Activated naive CD8-positive, alpha-beta T cell treated with anti-CD3 and anti-CD28 coated beads for 36 hours (primary cell): ENCODE results near the gene KLF11. TPM values are rescaled to one million over a fixed set of nuclear protein-coding genes. Genes with fewer than 3 reads are reported as not detected.
"Not testable (repeated sequence)": the region's sequence is repeated elsewhere in the genome, so short reads cannot be mapped to it uniquely, and the experiment has no call there.

Source experiments
- DNase-seq: peaks from one replicate; pipeline ENCODE4 v3.0.0; 2021
- H3K27ac Mint-ChIP-seq: one replicate; pipeline ENCODE4 v1.8.0; 2022; ENCODE audit warnings: mild to moderate bottlenecking, moderate library complexity, mixed read lengths
- H3K27me3 Mint-ChIP-seq: one replicate; pipeline ENCODE4 v1.8.0; 2022; ENCODE audit warnings: mild to moderate bottlenecking, mixed read lengths
- H3K36me3 Mint-ChIP-seq: one replicate; pipeline ENCODE4 v1.8.0; 2021; ENCODE audit warnings: mild to moderate bottlenecking, mixed read lengths
- H3K4me1 Mint-ChIP-seq: one replicate; pipeline ENCODE4 v1.8.0; 2021; ENCODE audit warnings: mixed read lengths
- H3K4me3 Mint-ChIP-seq: one replicate; pipeline ENCODE4 v1.8.0; 2022; ENCODE audit warnings: mild to moderate bottlenecking, moderate library complexity, mixed read lengths
- H3K9me3 Mint-ChIP-seq: one replicate; pipeline ENCODE4 v1.8.0; 2022; ENCODE audit warnings: mixed read lengths
- total RNA-seq, 2 experiments: library from RNA; stranded (reverse); gene quantifications; one replicate each; pipeline ENCODE4 v1.2.3, GENCODE V29; 2021

The KLF11 gene
- total RNA-seq, 2 experiments from 2014 or later, result 3.7 to 3.9 TPM

DNA sequence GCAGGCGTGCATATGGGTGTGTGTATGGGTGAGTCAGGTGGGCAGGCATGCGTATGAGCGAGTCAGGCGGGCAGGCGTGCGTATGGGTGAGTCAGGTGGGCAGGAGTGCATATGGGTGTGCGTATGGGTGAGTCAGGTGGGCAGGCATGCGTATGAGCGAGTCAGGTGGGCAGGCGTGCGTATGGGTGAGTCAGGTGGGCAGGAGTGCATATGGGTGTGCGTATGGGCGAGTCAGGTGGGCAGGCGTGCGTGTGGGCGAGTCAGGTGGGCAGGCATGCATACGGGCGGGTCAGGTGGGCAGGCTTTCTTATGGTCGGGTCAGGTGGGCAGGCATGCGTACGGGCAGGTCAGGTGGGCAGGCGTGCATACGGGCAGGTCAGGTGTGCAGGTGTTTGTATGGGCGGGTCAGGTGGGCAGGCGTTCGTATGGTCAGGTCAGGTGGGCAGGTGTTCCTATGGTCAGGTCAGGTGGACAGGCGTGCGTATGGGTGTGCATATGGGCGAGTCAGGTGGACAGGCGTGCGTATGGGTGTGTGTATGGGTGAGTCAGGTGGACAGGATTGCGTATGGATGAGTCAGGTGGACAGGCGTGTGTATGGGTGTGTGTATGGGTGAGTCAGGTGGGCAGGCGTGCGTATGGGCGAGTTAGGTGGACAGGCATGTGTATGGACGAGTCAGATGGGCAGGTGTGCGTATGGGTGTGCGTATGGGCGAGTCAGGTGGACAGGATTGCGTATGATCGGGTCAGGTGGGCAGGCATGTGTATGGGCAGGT, 28.7 kb upstream of the KLF11 start:
- Mint-ChIP-seq H3K27ac (no peak overlapping the region), H3K4me1 (no peaks in the 10 kb centered on the region), H3K27me3 (no peaks in the 10 kb centered on the region), H3K4me3 (no peak overlapping the region), H3K9me3 (peaks cover 7% of the 10 kb centered on the region), H3K36me3 (no peaks in the 10 kb centered on the region)
- no peak for DNase-seq

DNA sequence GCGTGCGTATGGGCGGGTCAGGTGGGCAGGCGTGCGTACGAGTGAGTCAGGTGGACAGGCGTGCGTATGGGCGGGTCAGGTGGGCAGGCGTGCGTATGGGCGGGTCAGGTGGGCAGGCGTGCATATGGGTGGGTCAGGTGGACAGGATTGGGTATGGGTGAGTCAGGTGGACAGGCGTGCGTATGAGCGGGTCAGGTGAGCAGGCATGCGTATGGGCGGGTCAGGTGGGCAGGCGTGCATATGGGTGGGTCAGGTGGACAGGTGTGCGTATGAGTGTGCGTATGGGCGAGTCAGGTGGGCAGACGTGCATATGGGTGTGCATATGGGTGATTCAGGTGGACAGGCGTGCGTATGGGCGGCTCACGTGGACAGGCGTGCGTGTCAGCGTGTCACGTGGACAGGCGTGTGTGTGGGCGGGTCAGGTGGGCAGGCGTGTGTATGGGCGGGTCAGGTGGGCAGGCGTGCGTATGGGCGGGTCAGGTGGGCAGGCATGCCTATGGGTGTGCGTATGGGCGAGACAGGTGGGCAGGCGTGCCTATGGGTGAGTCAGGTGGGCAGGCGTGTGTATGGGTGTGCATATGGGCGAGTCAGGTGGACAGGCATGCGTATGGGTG, 27.9 kb upstream of the KLF11 start:
- not testable (repeated sequence) for H3K4me3 Mint-ChIP-seq, H3K27ac Mint-ChIP-seq, H3K4me1 Mint-ChIP-seq, H3K27me3 Mint-ChIP-seq, H3K36me3 Mint-ChIP-seq, DNase-seq, H3K9me3 Mint-ChIP-seq

DNA sequence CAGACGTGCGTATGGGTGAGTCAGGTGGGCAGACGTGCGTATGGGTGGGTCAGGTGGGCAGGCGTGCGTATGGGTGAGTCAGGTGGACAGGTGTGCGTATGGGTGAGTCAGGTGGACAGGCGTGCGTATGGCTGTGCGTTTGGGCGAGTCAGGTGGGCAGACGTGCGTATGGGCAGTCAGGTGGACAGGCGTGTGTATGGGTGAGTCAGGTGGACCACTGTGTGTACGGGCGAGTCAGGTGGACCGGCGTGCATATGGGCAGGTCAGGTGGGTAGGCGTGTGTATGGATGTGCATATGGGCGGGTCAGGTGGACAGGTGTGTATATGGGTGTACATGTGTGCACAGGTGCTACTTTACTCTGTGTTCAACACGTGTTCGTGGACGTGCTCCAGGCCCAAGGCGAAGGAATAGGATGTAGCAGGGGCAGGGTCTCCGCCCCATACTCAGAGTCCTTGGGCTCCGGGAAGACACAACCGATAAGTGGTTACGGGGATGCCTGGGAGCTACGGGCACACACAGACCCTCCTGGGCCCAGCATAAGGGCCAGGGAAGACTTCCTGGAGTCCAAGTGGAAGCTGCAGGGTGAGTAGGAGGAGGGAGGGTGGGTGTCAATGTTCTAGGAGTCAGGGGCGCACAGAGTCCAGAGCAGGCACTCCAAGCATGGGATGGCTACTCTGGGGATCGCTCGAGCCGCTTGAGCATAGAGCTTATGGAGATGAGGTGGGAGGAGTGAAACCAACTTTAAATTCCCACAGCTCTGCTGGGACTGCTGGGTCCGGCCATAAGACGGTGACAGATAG, 27.1 kb upstream of the KLF11 start:
- DNase-seq, result no peak
- H3K4me1 Mint-ChIP-seq, result no peaks in the 10 kb centered on the region
- H3K27ac Mint-ChIP-seq, result no peak overlapping the region
- H3K9me3 Mint-ChIP-seq, result peaks cover 7% of the 10 kb centered on the region
- H3K27me3 Mint-ChIP-seq, result no peaks in the 10 kb centered on the region
- no peaks in the 10 kb centered on the region for H3K36me3 Mint-ChIP-seq
- H3K4me3 Mint-ChIP-seq, result no peak overlapping the region

DNA sequence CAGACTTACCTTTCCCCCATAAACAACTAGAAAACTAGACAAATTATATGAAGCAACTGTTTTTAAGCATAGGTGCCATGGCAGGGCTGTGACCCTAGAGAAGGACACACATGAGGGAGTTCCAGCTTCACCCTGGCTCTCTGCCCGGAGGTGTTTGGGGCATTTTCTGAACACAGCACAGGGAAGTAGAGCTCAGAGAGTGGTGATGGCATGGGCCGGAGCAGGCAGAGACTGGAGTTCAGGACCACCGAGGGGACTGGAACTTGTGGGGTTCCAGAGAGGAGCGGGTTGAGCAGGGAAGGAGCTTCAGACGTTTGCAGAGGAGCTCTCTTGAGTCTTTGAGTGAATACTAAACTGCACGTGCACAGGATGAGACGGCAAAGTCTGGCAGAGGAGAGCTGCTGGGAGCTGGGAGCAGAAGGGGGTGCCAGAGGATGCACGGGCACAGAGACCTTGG, 26.5 kb upstream of the KLF11 start:
- Mint-ChIP-seq H3K27me3 (no peaks in the 10 kb centered on the region), H3K27ac (no peak overlapping the region)

DNA sequence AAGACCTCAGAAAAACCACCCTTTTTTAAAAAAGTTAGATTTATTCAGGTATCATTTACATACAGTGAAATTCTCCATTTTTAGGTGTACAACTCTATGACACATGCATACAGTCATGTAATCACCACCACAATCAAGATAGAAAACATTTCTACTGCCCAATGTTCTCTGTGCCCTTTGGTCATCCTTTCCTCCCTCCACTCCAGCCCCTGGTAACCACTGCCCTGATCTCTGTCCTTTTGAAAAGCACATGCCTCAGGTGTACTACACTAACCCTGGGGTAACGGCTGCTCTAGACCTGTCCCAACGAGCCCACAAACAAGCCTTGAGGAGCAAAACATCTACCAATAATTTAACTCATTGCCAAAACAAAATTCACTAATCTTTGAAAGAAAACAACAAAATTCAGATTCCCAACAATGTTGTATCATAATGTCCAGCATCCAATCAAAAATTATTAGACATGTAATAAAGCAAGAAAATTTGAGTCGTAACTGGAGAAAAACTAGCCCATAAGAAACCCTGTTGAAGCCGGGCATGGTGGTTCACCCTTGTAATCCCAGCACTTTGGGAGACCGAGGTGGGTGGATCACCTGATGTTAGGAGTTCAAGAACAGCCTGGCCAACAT, 25.9 kb upstream of the KLF11 start:
- no peak overlapping the region for H3K27ac Mint-ChIP-seq
- H3K9me3 Mint-ChIP-seq, result peaks cover 7% of the 10 kb centered on the region
- no peak for DNase-seq
- H3K4me1 Mint-ChIP-seq, result no peaks in the 10 kb centered on the region
- H3K4me3 Mint-ChIP-seq, result no peak overlapping the region
- no peaks in the 10 kb centered on the region for H3K36me3 Mint-ChIP-seq
- no peaks in the 10 kb centered on the region for H3K27me3 Mint-ChIP-seq

More for the DNA sequence above, 26.5 kb upstream of the KLF11 start:
- no peak for DNase-seq
- Mint-ChIP-seq H3K36me3 (no peaks in the 10 kb centered on the region), H3K4me1 (no peaks in the 10 kb centered on the region), H3K4me3 (no peak overlapping the region), H3K9me3 (peaks cover 7% of the 10 kb centered on the region)

DNA sequence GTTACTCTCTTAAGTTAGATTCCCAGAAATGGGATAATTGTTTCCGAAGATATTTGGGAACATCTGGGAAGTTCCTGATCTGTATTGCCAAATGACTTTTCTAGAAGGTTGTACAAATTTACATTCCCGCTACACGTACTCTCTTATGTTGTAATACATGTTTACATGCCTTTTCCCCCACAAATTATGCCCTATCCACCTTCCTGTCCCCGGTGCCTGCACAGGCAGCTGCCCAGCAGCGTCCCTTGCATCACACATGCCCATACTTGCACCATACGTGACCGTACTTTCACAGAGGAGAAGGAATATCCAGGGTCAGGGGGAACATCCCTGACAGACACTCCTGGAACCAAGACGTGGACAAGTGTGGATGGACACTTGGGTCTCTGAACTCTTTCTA, 24.2 kb upstream of the KLF11 start:
- H3K9me3 Mint-ChIP-seq, result peaks cover 7% of the 10 kb centered on the region
- no peak overlapping the region for H3K4me3 Mint-ChIP-seq
- no peak overlapping the region for H3K27ac Mint-ChIP-seq
- DNase-seq, result no peak
- H3K36me3 Mint-ChIP-seq, result no peaks in the 10 kb centered on the region
- H3K4me1 Mint-ChIP-seq, result no peaks in the 10 kb centered on the region
- H3K27me3 Mint-ChIP-seq, result no peaks in the 10 kb centered on the region

DNA sequence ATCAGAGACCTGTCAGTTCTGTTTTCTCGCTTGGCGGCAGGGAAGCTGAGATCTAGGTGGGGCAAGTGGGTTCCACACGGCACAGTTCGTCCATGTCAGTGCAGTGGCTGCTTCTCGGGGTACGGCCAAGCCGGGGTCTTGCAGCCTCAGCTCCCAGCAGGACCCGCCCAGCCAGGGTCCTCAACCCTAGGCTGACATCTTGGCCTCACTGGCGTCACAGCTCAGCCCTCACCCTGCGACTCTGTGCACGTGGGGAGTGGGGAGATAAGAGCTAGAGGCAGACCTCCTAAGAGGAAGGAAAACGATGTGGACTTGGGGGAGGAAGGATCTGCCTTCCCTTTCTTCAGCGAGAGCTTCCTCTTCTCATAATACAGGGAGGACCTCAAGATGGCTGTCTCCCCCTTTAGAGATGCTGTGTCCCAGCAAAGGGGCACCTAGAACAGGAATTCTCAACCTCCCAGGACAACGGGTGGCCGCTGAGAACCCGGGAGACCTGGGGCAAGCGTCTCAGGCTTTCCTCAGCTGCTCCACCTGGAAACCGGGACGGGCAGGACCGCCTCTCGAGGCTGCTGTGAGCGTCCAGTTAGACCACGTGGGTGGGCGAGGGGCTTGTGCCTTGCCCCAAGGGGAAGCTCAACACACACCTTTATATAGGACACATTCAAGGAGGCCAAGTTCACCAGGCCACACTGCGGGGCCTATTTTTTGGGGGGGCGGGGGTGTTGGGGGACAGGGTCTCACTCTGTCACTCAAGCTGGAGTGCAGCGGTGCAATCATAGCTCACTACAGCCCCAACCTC, 23.5 kb upstream of the KLF11 start:
- Mint-ChIP-seq H3K4me1 (no peaks in the 10 kb centered on the region), H3K4me3 (no peak overlapping the region), H3K36me3 (no peaks in the 10 kb centered on the region), H3K27ac (no peak overlapping the region), H3K27me3 (no peaks in the 10 kb centered on the region), H3K9me3 (peaks cover 7% of the 10 kb centered on the region)
- DNase-seq, result no peak

DNA sequence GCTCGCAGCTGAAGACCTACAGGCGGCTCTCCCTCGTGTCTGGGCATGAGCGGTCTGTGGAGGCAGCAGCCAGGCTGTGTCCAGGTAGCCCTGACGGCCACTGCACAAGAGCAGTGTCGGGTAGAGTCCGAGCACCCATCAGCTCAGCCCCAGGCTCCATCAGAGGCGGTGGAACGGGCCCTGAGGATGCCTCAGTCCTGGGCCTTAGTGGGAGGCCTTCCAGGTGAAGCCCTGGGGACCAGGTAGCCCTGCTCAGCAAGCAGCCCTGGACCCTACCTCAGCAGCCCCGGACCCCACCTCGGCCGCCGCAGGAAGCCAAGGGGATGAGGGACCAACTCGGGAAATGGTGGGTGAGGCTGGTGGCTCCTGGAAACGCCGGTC, 21.3 kb upstream of the KLF11 start:
- Mint-ChIP-seq H3K27ac (no peak overlapping the region), H3K9me3 (peaks cover 3% of the 10 kb centered on the region), H3K4me3 (no peak overlapping the region), H3K4me1 (no peaks in the 10 kb centered on the region), H3K27me3 (no peaks in the 10 kb centered on the region), H3K36me3 (no peaks in the 10 kb centered on the region)
- no peak for DNase-seq

DNA sequence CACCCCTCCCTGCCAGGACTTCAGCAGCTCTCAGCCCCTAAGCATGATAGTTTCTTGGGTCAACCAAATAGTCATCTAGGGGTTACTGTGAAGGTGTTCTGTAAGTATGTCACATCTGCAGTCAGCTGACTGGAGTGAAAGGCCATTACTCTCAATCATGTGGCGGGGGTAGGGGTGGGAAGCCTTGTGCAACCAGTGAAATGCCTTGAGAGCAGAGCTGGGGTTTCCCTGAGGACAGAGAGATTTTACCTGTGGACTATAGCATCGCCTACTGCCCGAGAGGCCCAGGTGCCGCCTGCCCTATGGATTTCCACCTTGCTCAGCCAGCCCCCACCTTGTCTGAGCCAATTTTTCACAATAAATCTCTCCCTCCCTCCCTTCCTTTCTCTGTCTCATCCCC, 20.9 kb upstream of the KLF11 start:
- H3K27me3 Mint-ChIP-seq, result no peaks in the 10 kb centered on the region
- H3K9me3 Mint-ChIP-seq, result peaks cover under 1% of the 10 kb centered on the region
- no peaks in the 10 kb centered on the region for H3K36me3 Mint-ChIP-seq
- no peak overlapping the region for H3K4me3 Mint-ChIP-seq
- no peak overlapping the region for H3K27ac Mint-ChIP-seq
- DNase-seq, result no peak
- no peaks in the 10 kb centered on the region for H3K4me1 Mint-ChIP-seq

DNA sequence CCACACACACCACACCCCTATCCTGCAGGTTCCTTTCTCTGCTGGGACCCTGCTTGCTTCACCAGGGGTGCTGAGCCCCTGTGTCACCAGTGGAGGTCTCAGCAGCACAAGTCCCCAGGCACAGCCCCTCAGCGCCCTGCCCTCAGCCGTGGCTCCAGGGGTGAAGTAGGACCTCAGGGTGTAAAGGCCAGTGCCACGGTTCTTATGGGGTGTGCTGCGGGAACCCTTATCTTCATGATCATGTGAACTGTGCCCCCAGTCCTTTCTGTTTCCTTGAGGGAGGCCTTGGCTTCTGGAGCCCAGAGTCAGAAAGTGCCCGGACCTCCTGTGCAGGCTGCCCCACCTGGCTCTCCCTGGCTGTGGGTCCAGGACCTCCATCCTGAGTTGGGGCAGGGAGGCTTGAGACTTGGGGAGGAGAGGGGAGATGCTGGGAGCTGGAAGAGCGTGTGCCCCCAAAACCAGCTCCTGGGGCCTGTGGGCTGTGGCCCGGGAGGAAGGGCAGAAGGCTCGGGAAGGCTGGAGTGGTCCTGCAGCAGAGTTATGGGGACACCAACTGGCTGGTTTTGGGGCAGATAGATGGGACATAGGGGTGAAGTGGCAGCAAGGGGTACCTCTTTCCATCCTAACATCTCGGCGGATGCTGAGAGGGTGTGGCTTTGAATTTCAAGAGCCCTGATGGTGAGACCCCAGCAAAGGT, 20.2 kb upstream of the KLF11 start:
- Mint-ChIP-seq H3K27ac (no peak overlapping the region), H3K36me3 (no peaks in the 10 kb centered on the region), H3K27me3 (no peaks in the 10 kb centered on the region), H3K9me3 (no peaks in the 10 kb centered on the region), H3K4me3 (no peak overlapping the region), H3K4me1 (no peaks in the 10 kb centered on the region)
- no peak for DNase-seq

DNA sequence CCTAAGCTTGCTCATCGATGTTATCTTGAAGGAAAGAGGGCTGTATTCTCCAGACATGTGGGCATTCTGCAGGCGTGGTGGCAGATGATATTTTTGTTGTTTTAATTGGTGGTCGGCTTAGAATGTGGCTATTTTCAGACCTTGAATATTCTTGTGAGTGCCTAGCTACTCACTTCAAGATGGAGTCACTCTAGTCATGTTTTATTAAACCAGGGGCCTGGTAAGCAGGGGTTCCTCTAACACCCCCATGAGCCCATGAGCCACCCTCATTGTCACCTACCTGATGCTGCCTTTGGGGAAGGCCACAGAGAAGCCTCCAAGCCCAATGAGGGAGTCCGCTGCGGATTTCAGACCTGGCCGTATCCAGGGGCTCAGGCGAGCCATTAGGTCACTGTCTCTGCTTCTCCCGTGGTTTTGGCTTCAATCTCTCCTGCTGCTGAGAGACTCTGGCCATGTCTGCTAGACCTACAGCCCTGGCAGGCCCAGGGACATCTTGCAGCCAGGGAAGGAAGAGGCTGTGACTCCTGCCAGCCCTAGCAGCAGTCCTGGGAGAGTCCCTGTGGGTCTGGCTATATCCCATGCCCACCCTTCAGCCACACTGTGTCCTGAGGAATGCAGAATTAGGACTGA, 16.3 kb upstream of the KLF11 start:
- H3K36me3 Mint-ChIP-seq, result no peaks in the 10 kb centered on the region
- no peaks in the 10 kb centered on the region for H3K27me3 Mint-ChIP-seq
- H3K9me3 Mint-ChIP-seq, result no peaks in the 10 kb centered on the region
- H3K4me3 Mint-ChIP-seq, result no peak overlapping the region
- H3K4me1 Mint-ChIP-seq, result peaks cover 15% of the 10 kb centered on the region
- DNase-seq, result no peak
- H3K27ac Mint-ChIP-seq, result no peak overlapping the region

DNA sequence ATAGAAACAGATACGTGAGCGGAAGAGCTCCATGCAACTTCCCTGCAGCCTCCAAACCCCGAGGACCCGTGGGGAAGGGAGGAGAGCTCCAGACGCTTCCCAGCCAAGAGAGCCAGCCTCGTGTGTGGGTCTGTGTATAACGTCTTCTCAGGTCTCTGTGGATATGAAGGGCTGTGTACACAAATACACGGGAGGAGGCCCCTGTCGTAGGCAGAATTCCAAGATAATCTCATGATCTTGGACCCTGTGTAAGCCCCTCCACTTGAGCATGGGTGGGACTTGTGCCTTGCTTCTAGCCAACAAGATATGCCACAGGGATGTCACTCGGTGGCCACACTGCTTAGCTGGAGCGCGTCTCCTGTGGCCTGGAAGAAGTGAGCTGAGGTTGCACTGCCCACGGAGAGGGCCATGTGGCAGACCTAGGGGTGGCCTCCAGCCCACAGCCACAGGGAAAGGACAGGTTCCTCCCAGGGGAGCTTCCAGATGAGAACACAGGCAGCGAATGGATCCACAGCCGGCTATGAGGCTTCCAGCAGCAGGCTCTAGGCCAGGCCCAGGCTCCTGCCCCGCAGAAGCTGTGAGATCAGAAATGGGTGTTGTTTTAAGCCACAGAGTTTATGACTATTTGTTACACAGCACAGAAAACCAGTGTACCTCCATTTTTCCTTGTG, 15.6 kb upstream of the KLF11 start:
- no peak overlapping the region for H3K4me3 Mint-ChIP-seq
- no peak overlapping the region for H3K27ac Mint-ChIP-seq
- no peak for DNase-seq
- H3K27me3 Mint-ChIP-seq, result no peaks in the 10 kb centered on the region
- no peaks in the 10 kb centered on the region for H3K36me3 Mint-ChIP-seq
- H3K4me1 Mint-ChIP-seq, result peaks cover 15% of the 10 kb centered on the region
- H3K9me3 Mint-ChIP-seq, result no peaks in the 10 kb centered on the region

DNA sequence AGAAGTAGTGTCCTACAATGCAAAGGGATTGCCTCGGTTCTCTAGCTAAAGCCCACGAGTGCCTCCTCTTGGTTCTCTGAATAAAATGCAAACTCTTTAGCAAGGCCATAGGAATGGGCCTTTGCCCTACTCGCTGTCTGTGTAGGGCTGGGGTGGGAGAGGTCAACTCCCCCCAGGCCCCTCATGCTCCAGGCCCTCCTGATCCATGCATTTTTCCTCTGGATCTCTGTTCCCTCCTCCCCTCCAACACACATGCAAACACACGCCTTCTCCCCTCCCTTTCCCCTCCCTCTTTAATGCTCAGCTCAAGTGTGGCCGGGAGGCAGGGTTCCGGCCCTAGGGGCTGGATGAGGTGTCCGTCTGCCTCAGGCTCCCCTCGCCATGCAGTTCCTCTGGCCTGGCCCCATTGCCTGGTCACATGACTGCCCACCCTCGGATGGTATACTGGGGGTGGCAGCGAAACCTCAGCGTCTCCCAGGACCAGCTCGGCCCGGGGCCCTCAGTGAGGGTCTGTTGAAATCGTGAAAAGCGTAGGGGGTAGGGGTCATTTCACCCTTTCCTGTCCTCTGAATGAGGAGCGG, 14.9 kb upstream of the KLF11 start:
- DNase-seq, result no peak
- Mint-ChIP-seq H3K27me3 (no peaks in the 10 kb centered on the region), H3K36me3 (no peaks in the 10 kb centered on the region), H3K4me1 (peaks cover 15% of the 10 kb centered on the region), H3K27ac (no peak overlapping the region), H3K9me3 (no peaks in the 10 kb centered on the region), H3K4me3 (no peak overlapping the region)
